SJCRH30 (cell line): ENCODE data around the gene PAX9. TPM values are rescaled to one million over a fixed set of nuclear protein-coding genes. Genes with fewer than 3 reads are reported as not detected.

Experiments
- DNase-seq, 2 experiments: peaks; one replicate each; pipeline ENCODE4 v3.0.0-alpha.2; 2015 to 2020
- H3K27ac ChIP-seq: fragments of 250-450 bp; sonication (Bioruptor Pico); 2 replicates; pipeline ENCODE4 v1.5.1; 2020; ENCODE audit warnings: mild to moderate bottlenecking, moderate library complexity
- H3K27me3 ChIP-seq: fragments of 250-450 bp; sonication (Bioruptor Pico); 2 replicates; pipeline ENCODE4 v1.5.1; 2020; ENCODE audit warnings: mild to moderate bottlenecking, moderate library complexity
- H3K36me3 ChIP-seq: fragments of 250-450 bp; sonication (Bioruptor Pico); 2 replicates; pipeline ENCODE4 v1.5.1; 2020; ENCODE audit warnings: mild to moderate bottlenecking, moderate library complexity
- H3K4me1 ChIP-seq: fragments of 250-450 bp; sonication (Bioruptor Pico); 2 replicates; pipeline ENCODE4 v1.5.1; 2020; ENCODE audit warnings: mild to moderate bottlenecking, moderate library complexity
- H3K4me3 ChIP-seq: fragments of 250-450 bp; sonication (Bioruptor Pico); 2 replicates; pipeline ENCODE4 v1.5.1; 2020; ENCODE audit warnings: mild to moderate bottlenecking, moderate library complexity
- H3K9me3 ChIP-seq: fragments of 250-450 bp; sonication (Bioruptor Pico); replicated peaks from 2 replicates; pipeline ENCODE4 v1.5.1; 2020; ENCODE audit warnings: mild to moderate bottlenecking, moderate library complexity
- total RNA-seq: library from RNA; depleted of rRNA; stranded (reverse); fragments of >200 nt; shearing (Covaris generic); gene quantifications from 2 replicates; pipeline ENCODE4 v1.2.3, GENCODE V29; 2014

PAX9 gene
- total RNA-seq, 1 experiment from 2014 or later, result not detected

DNA sequence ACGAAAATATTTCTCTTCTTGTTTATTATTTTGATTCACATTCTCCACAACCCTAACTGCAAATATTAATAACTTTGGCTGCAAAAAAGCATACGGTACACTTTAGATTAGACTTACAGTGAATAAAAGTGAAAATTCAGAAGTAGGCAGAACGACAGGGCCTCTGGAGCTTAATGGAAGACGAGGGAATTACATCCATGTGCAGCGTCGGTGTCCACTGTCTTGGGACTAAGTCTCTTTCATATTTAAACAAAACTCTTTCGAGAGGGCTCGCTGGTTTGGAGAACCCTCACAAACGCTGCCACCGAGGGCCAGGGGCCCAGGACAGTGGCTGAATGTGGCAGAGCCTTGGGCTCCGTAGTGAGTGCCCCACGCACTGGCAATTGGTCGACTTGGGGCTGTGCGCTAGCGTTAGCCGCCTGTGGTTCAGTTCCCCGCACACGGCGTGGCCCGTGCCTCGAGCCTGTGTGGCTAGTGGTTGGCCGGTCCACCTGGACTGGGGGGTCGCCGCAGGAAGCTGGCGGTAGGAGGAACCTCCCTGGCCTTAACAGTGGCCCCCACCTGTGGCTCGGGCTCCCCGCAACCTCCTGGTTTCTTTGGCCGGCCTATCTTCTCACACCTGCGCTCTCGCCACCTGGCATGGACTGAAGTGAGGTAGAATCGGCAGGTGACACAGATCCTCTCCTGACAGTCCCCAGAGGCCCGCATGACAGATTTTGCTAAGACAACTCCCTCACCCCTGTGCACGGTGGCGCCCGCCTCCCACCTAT is 739 bp upstream of the PAX9 start:
- no peak overlapping the region for H3K4me3 ChIP-seq
- no peaks in the 10 kb centered on the region for H3K9me3 ChIP-seq
- no peak overlapping the region for H3K27ac ChIP-seq
- no peak for DNase-seq
- no peaks in the 10 kb centered on the region for H3K27me3 ChIP-seq
- no peaks in the 10 kb centered on the region for H3K36me3 ChIP-seq
- H3K4me1 ChIP-seq, result no peaks in the 10 kb centered on the region

DNA sequence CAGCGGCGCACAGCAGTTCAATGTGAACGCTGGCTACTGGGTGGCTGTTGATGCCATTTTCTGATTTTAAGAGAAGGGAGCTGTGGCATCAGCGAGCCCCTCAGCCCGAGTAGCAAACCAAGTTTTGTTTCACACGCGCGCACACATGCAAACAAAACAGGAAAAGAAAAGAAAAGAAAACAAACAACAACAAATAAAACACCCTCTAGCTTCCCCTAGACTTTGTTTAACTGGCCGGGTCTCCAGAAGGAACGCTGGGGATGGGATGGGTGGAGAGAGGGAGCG is 540 bp downstream of the PAX9 start:
- Histone ChIP-seq H3K4me1 (no peaks in the 10 kb centered on the region), H3K36me3 (no peaks in the 10 kb centered on the region), H3K27ac (no peak overlapping the region), H3K4me3 (no peak overlapping the region), H3K9me3 (no peaks in the 10 kb centered on the region), H3K27me3 (no peaks in the 10 kb centered on the region)
- no peak for DNase-seq

DNA sequence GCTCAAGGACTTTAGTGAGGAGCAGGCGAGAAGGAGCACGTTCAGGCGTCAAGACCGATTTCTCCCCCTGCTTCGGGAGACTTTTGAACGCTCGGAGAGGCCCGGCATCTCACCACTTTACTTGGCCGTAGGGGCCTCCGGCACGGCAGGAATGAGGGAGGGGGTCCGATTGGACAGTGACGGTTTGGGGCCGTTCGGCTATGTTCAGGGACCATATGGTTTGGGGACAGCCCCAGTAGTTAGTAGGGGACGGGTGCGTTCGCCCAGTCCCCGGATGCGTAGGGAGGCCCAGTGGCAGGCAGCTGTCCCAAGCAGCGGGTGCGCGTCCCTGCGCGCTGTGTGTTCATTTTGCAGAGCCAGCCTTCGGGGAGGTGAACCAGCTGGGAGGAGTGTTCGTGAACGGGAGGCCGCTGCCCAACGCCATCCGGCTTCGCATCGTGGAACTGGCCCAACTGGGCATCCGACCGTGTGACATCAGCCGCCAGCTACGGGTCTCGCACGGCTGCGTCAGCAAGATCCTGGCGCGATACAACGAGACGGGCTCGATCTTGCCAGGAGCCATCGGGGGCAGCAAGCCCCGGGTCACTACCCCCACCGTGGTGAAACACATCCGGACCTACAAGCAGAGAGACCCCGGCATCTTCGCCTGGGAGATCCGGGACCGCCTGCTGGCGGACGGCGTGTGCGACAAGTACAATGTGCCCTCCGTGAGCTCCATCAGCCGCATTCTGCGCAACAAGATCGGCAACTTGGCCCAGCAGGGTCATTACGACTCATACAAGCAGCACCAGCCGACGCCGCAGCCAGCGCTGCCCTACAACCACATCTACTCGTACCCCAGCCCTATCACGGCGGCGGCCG is 1.1 kb downstream of the PAX9 start:
- Histone ChIP-seq H3K27me3 (no peaks in the 10 kb centered on the region), H3K9me3 (no peaks in the 10 kb centered on the region), H3K27ac (no peak overlapping the region), H3K36me3 (no peaks in the 10 kb centered on the region), H3K4me3 (no peak overlapping the region), H3K4me1 (no peaks in the 10 kb centered on the region)
- DNase-seq, result no peak

DNA sequence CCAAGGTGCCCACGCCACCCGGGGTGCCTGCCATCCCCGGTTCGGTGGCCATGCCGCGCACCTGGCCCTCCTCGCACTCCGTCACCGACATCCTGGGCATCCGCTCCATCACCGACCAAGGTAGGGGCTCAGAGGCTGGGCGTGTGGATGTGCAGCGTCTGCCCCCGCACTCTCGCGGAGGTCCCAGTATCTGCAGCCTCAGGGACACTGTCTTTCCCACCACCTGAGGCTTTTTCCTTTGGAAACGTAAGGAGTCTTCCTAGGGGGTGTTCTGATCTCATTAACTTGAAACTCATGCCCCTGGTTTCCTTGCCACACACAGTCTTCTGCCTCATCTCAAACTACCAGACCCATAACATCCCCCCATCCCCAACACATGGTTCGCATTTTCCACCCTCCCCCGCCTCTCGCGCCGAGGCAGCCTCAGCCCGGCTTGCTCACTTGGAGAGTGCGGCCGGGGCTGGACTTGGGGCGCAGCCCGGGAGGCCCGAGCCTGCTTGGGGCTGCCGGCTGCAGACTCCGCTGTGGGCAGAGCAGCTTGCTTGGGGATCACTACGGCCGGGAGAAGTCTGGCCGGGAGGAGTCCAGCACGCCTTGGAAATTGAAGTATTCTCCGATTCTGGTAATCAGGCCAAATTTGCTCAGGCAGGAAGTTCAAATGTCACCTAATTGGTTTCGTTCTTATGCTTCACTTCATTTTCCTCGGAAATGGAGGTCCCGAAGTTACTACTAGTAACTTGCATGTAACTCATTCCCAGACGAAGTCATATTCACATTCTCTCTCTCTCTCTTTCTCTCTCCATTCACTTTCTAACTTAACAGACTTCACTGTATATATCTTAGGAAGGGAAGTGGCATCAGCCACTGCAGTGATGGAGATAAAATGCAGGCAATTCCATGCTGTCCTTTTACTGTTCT is 2.0 kb downstream of the PAX9 start:
- H3K27me3 ChIP-seq, result no peaks in the 10 kb centered on the region
- no peaks in the 10 kb centered on the region for H3K9me3 ChIP-seq
- H3K36me3 ChIP-seq, result no peaks in the 10 kb centered on the region
- no peak overlapping the region for H3K4me3 ChIP-seq
- DNase-seq, result no peak
- H3K4me1 ChIP-seq, result no peaks in the 10 kb centered on the region
- H3K27ac ChIP-seq, result no peak overlapping the region

DNA sequence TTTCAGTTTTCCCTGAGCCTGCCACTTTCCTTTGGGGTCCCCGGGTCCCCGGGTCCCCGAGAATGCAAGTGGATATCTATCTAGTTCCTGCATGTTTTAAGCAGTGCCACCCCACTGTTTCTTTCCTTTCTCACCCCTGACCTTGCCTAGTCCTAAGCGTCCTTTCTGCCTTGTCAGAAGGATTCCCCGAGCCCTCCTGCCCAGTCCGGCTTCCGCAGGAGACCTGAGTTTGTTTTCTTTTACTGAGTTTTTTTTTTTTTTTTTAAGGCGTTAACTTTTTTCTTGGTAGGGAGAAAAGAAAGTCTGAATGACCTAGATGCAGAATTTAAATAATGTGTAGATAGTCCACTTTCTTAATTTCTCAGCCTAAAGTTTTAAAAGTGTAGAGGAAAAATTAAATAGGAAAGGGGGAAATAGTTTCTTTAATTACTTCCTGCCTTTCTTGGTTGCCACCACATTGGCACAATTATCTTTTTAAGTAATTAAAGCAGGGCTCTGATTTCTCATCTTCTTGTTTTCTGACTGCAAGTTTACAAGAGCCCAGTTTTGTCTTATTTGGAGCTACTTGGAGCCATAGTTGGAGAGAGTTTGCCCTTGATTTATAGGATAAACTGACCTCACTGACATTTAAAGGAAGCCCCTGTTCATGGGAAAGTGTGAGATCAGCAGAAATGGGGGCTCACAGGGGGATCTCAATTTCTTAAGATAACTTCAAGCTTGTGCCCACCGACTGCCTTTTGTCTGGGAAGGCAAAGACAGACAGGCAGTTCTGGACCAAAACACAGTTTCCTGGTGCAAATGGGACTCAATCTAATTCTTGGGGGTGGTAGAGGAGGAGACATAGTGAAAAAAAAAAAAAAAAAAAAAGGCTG is 2.9 kb downstream of the PAX9 start:
- no peak for DNase-seq
- Histone ChIP-seq H3K4me1 (no peaks in the 10 kb centered on the region), H3K27ac (no peak overlapping the region), H3K27me3 (no peaks in the 10 kb centered on the region), H3K36me3 (no peaks in the 10 kb centered on the region), H3K4me3 (no peak overlapping the region), H3K9me3 (no peaks in the 10 kb centered on the region)

DNA sequence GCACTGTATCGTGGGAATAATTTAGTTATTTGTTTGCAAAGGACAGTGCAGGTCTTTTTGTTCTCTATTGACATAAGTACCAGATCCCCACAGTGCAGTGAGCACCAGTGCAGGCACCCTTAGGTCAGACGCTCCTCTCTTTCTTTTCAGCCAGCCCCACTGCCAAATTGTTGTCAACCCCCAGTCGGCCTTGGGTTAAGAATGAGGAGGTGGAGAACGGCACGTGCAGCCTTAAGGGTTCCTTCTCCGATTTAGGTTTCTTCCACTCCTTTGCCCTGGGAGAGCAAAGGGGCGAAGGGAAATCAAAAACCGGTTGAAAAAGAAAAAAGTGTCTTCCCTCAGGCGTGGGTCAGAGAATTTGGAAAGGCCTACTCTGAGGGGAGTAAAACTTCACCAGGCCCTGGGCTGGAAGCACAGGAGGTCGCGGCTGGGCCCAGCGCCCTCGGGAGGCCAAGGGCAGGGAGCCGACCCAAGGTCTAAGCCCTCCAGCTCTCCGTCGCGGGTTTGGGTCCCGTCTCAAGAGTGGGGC is 4.3 kb downstream of the PAX9 start:
- Histone ChIP-seq H3K4me1 (no peaks in the 10 kb centered on the region), H3K27me3 (no peaks in the 10 kb centered on the region), H3K27ac (no peak overlapping the region), H3K36me3 (no peaks in the 10 kb centered on the region), H3K4me3 (no peak overlapping the region), H3K9me3 (no peaks in the 10 kb centered on the region)
- no peak for DNase-seq

DNA sequence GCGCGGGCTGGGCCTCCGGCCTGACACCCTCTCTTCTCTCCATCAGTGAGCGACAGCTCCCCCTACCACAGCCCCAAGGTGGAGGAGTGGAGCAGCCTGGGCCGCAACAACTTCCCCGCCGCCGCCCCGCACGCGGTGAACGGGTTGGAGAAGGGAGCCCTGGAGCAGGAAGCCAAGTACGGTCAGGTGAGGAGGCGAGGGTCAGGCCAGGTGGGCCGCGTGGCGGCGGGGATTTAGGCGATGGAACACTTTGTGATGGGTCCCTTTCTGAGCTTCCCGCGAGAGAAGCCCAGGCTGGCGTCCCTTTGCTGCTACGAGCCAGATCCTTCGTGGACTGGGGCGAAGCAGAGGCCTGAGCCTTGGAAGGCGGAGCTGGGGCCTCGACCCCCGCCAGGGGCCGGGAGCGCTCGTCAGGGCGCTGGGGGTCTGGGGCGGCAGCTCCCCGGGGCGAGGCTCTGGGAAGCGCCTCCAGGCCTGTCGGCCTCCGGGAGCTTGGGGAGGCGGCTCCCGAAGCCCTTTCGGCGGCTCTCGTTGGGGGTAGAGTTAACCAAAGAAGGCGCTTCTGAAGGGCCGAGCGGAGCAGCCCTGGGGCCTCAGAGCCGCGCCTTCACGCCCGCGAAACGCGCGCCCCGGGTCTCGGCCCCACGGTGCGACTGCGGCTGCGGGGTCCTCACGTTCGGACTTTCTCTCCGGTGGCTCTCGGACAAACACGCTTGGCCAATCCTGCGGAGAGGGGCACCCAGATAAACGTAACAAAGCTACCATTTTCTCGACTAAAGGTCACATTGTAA is 5.0 kb downstream of the PAX9 start:
- DNase-seq, result no peak
- no peaks in the 10 kb centered on the region for H3K27me3 ChIP-seq
- H3K4me1 ChIP-seq, result no peaks in the 10 kb centered on the region
- no peaks in the 10 kb centered on the region for H3K9me3 ChIP-seq
- no peak overlapping the region for H3K4me3 ChIP-seq
- no peaks in the 10 kb centered on the region for H3K36me3 ChIP-seq
- no peak overlapping the region for H3K27ac ChIP-seq

DNA sequence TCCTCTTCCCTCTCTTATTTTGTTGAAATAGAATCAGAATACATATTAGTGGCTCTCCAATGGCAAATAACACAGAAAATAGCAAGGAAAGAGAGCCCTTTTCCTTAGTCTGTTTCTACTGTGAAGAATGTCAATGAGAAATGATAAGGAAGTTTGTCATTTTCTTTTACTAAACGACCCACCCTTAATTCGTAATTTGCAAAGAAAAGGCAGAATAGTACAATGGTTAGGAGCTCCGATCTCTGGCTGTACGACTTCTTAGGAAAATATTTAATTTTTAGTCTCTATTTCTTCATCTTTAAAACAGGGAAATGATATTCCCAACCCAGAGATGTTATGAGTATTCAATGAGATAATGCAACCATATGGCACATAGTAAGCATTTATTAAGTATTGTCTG is 6.0 kb downstream of the PAX9 start:
- H3K4me1 ChIP-seq, result no peaks in the 10 kb centered on the region
- H3K9me3 ChIP-seq, result no peaks in the 10 kb centered on the region
- no peak overlapping the region for H3K4me3 ChIP-seq
- no peak overlapping the region for H3K27ac ChIP-seq
- no peaks in the 10 kb centered on the region for H3K27me3 ChIP-seq
- H3K36me3 ChIP-seq, result no peaks in the 10 kb centered on the region
- DNase-seq, result no peak

DNA sequence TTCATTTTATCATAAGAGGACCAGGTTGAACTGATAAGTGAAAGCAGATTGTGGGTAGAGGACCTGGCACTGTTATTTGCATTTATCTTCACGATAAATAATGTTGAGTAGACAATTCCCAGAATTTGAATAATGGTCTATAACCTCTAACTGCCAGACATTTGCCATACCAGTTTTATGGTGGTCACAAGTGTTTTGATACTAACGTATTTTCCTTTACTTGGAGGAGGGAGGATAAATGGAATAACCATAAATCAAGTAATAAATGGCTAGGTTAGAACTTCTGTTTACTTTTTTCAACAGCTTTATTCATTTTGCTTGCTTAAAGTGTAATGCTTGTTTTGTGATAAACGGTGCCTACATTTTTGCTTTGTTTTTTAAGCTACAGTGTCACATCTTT is 9.5 kb downstream of the PAX9 start:
- H3K36me3 ChIP-seq, result no peaks in the 10 kb centered on the region
- no peak for DNase-seq
- H3K4me1 ChIP-seq, result no peaks in the 10 kb centered on the region
- peaks cover 2% of the 10 kb centered on the region; the same call in 1 of the 2 replicates for H3K27me3 ChIP-seq
- no peaks in the 10 kb centered on the region for H3K9me3 ChIP-seq
- no peak overlapping the region for H3K4me3 ChIP-seq
- H3K27ac ChIP-seq, result no peak overlapping the region

DNA sequence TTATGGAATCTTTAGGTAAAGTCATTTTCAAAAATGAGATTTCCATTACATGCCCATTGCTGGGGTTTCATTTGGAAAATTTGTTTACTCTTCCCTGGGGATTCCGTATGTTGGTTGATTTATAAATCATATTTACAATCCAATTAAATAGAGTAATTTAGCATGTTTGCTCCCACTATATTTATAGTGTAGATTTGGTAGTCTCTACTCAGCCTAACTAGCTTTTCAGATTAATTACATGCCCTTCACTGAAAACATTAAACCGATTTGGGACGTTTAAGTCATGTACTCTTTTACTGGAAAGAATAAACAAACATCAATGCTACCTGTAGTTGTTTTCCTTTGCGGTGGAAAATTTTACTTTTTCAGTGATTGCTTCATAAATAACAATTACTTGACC is 10.4 kb downstream of the PAX9 start:
- H3K27ac ChIP-seq, result no peak overlapping the region
- H3K36me3 ChIP-seq, result no peaks in the 10 kb centered on the region
- no peak for DNase-seq
- H3K9me3 ChIP-seq, result no peaks in the 10 kb centered on the region
- H3K27me3 ChIP-seq, result peaks cover 2% of the 10 kb centered on the region; the same call in 1 of the 2 replicates
- H3K4me1 ChIP-seq, result no peaks in the 10 kb centered on the region
- H3K4me3 ChIP-seq, result no peak overlapping the region

DNA sequence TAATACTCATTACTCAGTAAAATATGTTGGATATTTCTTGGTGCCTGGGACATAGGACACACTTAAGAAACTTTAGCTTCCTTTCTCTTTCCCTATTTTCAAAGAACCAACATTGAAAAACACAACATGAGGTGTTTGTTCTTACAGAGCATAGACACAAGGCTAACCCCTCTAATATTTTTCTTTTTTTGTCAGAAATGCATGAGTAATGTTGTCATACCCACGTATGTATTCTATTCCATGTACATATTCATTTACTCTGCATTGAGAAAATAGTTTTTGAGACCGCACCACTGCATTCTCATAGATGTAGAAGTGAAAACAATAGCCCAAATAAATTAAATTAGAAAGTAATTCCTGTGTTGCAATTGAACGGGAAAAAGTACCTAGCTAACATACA is 13.0 kb downstream of the PAX9 start:
- Histone ChIP-seq H3K9me3 (no peaks in the 10 kb centered on the region), H3K36me3 (no peaks in the 10 kb centered on the region), H3K4me1 (no peaks in the 10 kb centered on the region), H3K4me3 (no peak overlapping the region), H3K27me3 (peaks cover 17% of the 10 kb centered on the region; the same call in 1 of the 2 replicates), H3K27ac (no peak overlapping the region)
- no peak for DNase-seq

DNA sequence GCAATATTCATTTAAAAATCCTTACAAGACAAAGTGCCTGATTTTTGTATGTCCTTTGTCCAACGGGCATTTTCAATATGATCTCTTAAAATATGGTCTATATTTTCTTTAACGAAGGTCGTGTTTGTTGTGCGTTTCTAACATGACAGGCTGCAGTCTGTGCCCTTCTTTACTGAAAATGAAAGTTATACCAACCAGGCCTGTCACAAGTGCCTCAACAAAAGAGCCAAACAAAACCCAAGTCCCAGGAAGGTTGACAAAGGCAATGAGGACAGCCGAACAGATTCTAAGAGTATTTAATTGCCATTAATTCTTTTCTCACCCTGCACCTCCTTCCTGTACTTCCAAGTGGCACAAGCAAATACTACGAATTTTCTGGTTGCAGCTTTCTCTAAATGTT is 13.9 kb downstream of the PAX9 start:
- DNase-seq, result no peak
- Histone ChIP-seq H3K4me1 (no peaks in the 10 kb centered on the region), H3K4me3 (no peak overlapping the region), H3K27me3 (peaks cover 17% of the 10 kb centered on the region; the same call in 1 of the 2 replicates), H3K9me3 (no peaks in the 10 kb centered on the region), H3K27ac (no peak overlapping the region), H3K36me3 (no peaks in the 10 kb centered on the region)

DNA sequence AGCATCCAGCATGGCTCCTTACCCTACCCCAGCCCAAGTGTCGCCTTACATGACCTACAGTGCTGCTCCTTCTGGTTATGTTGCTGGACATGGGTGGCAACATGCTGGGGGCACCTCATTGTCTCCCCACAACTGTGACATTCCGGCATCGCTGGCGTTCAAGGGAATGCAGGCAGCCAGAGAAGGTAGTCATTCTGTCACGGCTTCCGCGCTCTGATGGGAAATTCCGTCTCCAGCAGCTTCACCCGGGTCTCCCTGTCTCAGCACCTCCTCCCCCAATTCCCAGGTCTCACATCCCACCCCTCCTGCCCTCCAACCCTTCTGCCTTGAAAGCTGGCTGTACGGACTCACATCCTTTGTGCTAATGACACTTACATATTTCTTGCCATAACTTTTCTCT is 14.6 kb downstream of the PAX9 start:
- Histone ChIP-seq H3K4me1 (no peaks in the 10 kb centered on the region), H3K27ac (no peak overlapping the region), H3K4me3 (no peak overlapping the region), H3K36me3 (no peaks in the 10 kb centered on the region), H3K27me3 (peaks cover 17% of the 10 kb centered on the region; the same call in 1 of the 2 replicates), H3K9me3 (no peaks in the 10 kb centered on the region)
- no peak for DNase-seq
